KMS-11 (cell line): ENCODE data around the gene SKI.

Experiments
- H2AFZ ChIP-seq: fragments of 200-600 bp; sonication (generic); 2 replicates; pipeline ENCODE4 v1.6.1; 2016; ENCODE audit warnings: antibody characterized with exemption, mixed run types, low read depth
- H3K27ac ChIP-seq: fragments of 200-600 bp; sonication (generic); 2 replicates; pipeline ENCODE4 v1.6.1; 2016; ENCODE audit warnings: mild to moderate bottlenecking, mixed run types
- H3K27me3 ChIP-seq: fragments of 200-600 bp; sonication (generic); 2 replicates; pipeline ENCODE4 v1.6.1; 2017; ENCODE audit warnings: mild to moderate bottlenecking, low read depth, mixed run types, moderate library complexity; ENCODE audit not compliant: insufficient read depth
- H3K36me3 ChIP-seq: fragments of 200-600 bp; sonication (generic); 2 replicates; pipeline ENCODE4 v1.6.1; 2017; ENCODE audit warnings: mild to moderate bottlenecking, mixed run types; ENCODE audit not compliant: insufficient read depth
- H3K4me1 ChIP-seq: fragments of 200-600 bp; sonication (generic); 2 replicates; pipeline ENCODE4 v1.6.1; 2016; ENCODE audit warnings: mild to moderate bottlenecking, low read depth, mixed run types; ENCODE audit not compliant: poor library complexity, severe bottlenecking
- H3K4me2 ChIP-seq: fragments of 200-600 bp; sonication (generic); 2 replicates; pipeline ENCODE4 v1.7.0; 2016; ENCODE audit warnings: mild to moderate bottlenecking, mixed run types
- H3K4me3 ChIP-seq: fragments of 200-600 bp; sonication (generic); IDR thresholded peaks from 2 replicates; pipeline ENCODE4 v1.6.1; 2017; ENCODE audit warnings: low read depth, low read length, mixed read lengths; ENCODE audit not compliant: insufficient read depth
- H3K79me2 ChIP-seq: fragments of 200-600 bp; sonication (generic); 2 replicates; pipeline ENCODE4 v1.6.1; 2016; ENCODE audit warnings: low read depth, mixed run types; ENCODE audit not compliant: insufficient read depth
- H3K9ac ChIP-seq: fragments of 200-600 bp; sonication (generic); 2 replicates; pipeline ENCODE4 v1.6.1; 2016; ENCODE audit warnings: mild to moderate bottlenecking, mixed run types
- H4K20me1 ChIP-seq: fragments of 200-600 bp; sonication (generic); 2 replicates; pipeline ENCODE4 v1.6.1; 2016; ENCODE audit warnings: mild to moderate bottlenecking, mixed run types; ENCODE audit not compliant: insufficient read depth
- TF ChIP-seq, protein P1 (sequence below): fragments of 200-600 bp; sonication (generic); conservative IDR thresholded peaks from 2 replicates; pipeline ENCODE4 v1.6.1; 2017; ENCODE audit warnings: low read depth, mild to moderate bottlenecking, antibody characterized with exemption, low read length, moderate library complexity, mixed read lengths

SKI gene

DNA sequence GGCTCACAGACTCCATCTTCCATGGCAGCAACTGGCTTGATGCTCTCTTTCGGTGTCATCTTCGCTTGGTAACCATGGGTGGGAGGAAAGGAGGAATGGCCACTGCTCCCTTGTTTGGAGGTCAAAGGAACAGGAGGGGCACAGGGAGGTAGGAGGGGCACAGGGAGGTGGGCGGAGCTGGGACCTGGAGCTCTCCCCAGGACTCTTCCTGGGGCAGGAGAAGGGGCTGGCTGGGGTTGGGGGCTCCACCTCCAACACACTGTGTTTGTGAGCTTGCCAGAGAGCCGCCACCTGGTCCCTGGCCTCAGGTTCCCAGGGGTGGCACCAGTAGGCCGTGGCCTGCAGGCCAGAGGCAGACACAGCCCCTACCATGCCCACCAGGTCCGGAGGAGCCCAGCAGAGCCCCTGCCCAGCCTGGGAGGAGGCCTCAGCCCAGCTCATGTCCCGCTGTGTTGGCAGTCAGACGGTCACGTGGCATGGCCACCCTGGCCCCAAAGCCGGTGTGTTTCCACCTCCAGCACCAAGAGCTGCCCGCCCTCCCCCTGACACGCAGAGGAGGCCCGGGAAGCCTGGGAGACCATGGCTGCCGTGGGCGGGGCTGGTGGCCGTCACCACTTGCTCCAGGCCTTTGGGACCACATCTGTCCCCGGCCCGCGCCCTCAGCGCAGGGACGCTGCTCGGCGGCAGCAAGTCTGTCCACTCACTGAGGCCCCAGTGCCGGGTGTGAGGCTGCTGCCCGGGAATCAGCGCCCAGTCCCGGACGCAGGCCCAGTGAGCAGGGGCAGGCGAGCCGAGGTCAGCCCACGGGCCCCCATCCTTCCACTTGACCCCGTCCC lies 89.3 kb downstream of the SKI start:
- Histone ChIP-seq H3K27ac (no peak overlapping the region), H3K27me3 (peaks cover 60% of the 10 kb centered on the region), H2AFZ (no peak overlapping the region), H3K4me3 (no peak overlapping the region), H3K9ac (no peak overlapping the region), H3K4me2 (no peak overlapping the region), H3K36me3 (no peaks in the 10 kb centered on the region), H3K79me2 (no peaks in the 10 kb centered on the region), H3K4me1 (no peaks in the 10 kb centered on the region), H4K20me1 (no peaks in the 10 kb centered on the region)
- TF ChIP-seq, protein P1, sequence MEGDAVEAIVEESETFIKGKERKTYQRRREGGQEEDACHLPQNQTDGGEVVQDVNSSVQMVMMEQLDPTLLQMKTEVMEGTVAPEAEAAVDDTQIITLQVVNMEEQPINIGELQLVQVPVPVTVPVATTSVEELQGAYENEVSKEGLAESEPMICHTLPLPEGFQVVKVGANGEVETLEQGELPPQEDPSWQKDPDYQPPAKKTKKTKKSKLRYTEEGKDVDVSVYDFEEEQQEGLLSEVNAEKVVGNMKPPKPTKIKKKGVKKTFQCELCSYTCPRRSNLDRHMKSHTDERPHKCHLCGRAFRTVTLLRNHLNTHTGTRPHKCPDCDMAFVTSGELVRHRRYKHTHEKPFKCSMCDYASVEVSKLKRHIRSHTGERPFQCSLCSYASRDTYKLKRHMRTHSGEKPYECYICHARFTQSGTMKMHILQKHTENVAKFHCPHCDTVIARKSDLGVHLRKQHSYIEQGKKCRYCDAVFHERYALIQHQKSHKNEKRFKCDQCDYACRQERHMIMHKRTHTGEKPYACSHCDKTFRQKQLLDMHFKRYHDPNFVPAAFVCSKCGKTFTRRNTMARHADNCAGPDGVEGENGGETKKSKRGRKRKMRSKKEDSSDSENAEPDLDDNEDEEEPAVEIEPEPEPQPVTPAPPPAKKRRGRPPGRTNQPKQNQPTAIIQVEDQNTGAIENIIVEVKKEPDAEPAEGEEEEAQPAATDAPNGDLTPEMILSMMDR: no peak

DNA sequence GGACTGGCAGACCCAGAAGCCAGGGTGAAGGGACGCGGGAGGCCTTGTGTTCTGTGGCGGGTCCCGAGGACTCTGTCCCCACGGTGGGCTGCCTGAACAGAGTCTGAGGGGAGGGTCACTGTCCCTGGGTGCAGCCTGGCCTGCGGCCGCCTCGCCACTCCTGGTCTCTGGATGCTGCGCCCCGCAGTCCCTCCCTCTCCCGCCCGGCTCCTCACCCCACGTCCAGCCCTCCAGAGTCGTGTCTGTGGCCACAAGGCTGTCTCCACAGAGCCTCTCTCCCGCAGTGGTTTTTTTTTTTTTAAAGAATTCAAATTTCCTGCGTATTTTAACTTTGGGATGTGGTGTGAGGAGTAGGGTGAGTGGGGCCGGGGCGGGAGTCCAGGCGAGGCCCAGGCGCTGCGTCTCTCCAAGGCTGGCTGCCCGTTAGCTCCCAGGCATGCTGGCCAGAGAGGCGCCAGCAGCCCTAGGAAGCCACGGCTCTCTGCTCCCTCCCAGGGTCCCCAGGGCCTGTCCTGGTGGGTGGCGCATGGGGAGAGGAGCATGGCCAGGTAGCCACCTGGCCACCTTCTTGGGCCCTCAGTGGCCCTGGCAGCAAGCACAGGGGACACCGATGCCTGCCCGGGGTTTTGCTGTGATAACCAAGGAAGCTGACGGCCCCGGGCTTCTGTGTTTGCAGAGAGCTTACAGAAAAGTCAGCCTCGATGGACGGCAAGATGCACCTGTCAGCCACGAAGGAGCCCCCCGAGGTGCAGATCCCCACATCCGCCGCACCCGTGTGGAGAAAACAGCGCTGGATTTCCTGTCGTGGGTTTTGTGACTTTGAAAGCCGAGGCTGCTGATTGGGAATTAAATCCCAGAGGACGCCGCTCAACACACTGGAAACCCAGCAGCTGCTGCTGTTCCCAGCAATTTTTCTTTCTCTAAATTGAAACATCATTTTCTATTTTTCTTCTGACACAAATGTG lies 90.5 kb downstream of the SKI start:
- no peak overlapping the region for H3K4me3 ChIP-seq
- H4K20me1 ChIP-seq: no peaks in the 10 kb centered on the region
- no peak overlapping the region for H2AFZ ChIP-seq
- no peak overlapping the region for H3K27ac ChIP-seq
- no peaks in the 10 kb centered on the region for H3K79me2 ChIP-seq
- no peaks in the 10 kb centered on the region for H3K4me1 ChIP-seq
- H3K36me3 ChIP-seq: no peaks in the 10 kb centered on the region
- peaks cover 68% of the 10 kb centered on the region for H3K27me3 ChIP-seq
- H3K9ac ChIP-seq: no peak overlapping the region
- TF ChIP-seq, protein P1: no peak
- H3K4me2 ChIP-seq: no peak overlapping the region

DNA sequence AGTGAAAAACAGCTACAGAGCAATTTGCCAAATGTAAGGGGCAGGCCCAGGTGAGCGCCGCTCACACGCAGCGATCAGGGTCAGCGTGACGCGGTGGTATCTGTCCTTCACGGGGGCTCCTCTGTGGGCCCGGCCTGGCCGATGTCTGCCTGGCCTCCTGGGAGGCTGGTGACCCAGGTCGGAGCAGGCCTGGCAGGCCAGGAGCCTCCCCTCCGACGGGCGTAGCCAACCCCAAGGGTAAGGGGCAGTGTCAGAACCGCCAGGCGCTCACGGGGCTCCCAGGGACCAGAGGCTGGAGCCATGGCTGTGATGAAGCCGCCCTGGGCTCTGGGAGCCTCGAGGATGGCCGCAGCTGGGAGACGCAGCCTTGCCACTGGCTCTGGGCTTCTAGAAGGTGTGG lies 91.2 kb downstream of the SKI start:
- Histone ChIP-seq H3K79me2 (no peaks in the 10 kb centered on the region), H3K4me1 (no peaks in the 10 kb centered on the region), H3K4me2 (no peak overlapping the region), H3K27ac (no peak overlapping the region), H3K36me3 (no peaks in the 10 kb centered on the region), H4K20me1 (no peaks in the 10 kb centered on the region), H3K27me3 (peaks cover 75% of the 10 kb centered on the region), H3K9ac (no peak overlapping the region), H2AFZ (no peak overlapping the region), H3K4me3 (no peak overlapping the region)
- TF ChIP-seq, protein P1: no peak

DNA sequence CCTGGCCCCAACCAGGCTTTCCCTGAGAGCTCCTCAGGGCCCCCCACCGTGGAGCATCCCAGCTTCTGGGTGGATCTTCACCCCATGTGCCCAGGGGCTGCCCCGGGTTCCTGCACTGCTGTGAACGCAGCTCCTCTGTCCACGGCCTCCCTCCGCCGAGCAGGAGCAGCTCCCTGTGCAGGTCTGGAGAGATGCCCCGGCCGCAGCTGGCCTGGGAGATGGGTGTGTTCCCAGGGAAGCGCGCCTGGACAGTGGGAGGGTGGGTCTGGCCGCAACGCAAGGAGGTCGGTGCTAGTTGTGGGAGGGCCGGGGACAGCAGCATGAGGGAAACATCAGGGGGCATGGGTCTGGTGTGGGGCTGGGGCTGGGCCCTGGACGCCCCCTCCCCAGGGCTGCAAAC lies 91.9 kb downstream of the SKI start:
- TF ChIP-seq, protein P1: no peak
- no peaks in the 10 kb centered on the region for H3K4me1 ChIP-seq
- no peaks in the 10 kb centered on the region for H3K36me3 ChIP-seq
- no peaks in the 10 kb centered on the region for H3K79me2 ChIP-seq
- peaks cover 79% of the 10 kb centered on the region for H3K27me3 ChIP-seq
- no peaks in the 10 kb centered on the region for H4K20me1 ChIP-seq
- no peak overlapping the region for H3K9ac ChIP-seq
- no peak overlapping the region for H3K4me2 ChIP-seq
- no peak overlapping the region for H2AFZ ChIP-seq
- no peak overlapping the region for H3K4me3 ChIP-seq
- H3K27ac ChIP-seq: no peak overlapping the region
